Activated T-cell treated with anti-CD3 and anti-CD28 coated beads, Interleukin-2, amount 50 U/mL, for 72 hours (primary cell): ENCODE results near the gene CEACAM19. TPM values are rescaled to one million over a fixed set of nuclear protein-coding genes. Genes with fewer than 3 reads are reported as not detected.

Experiments
- ATAC-seq, 2 donors: fragments of 150-1000 bp; cut with Tn5 transposase; replicated peaks in 1 of 2; 2 replicates each; pipeline ENCODE4 v1.10.0; 2021; ENCODE audit warnings: moderate library complexity in 2 of 2, mild to moderate bottlenecking in 1 of 2
- DNase-seq, 2 donors: peaks; one replicate each; pipeline ENCODE4 v3.0.0; 2021 to 2022; ENCODE audit warnings: mixed read lengths in 1 of 2
- H3K27ac Mint-ChIP-seq: one replicate; pipeline ENCODE4 v1.8.0; 2022; ENCODE audit warnings: mild to moderate bottlenecking, moderate library complexity, mixed read lengths
- H3K27me3 Mint-ChIP-seq: one replicate; pipeline ENCODE4 v1.8.0; 2022; ENCODE audit warnings: low read depth, mixed read lengths
- H3K36me3 Mint-ChIP-seq, 2 donors: one replicate each; pipeline ENCODE4 v1.8.0; 2022; ENCODE audit warnings: mixed read lengths in 2 of 2, mild to moderate bottlenecking in 1 of 2; ENCODE audit not compliant: insufficient read depth in 2 of 2
- H3K4me1 Mint-ChIP-seq: one replicate; pipeline ENCODE4 v1.8.0; 2022; ENCODE audit warnings: low read depth, mixed read lengths
- H3K4me3 Mint-ChIP-seq, 2 donors: one replicate each; pipeline ENCODE4 v1.8.0; 2022; ENCODE audit warnings: mild to moderate bottlenecking in 2 of 2, mixed read lengths in 2 of 2, moderate library complexity in 2 of 2
- H3K9me3 Mint-ChIP-seq, 2 donors: one replicate each; pipeline ENCODE4 v1.8.0; 2022; ENCODE audit warnings: mixed read lengths in 2 of 2
- total RNA-seq, 2 donors: library from RNA; stranded (reverse); gene quantifications; one replicate each; pipeline ENCODE4 v1.2.3, GENCODE V29; 2022

CEACAM19 gene
- total RNA-seq, 2 donors from 2014 or later = 3.0 to 4.3 TPM

- no peak overlapping the region for H3K27ac Mint-ChIP-seq
- DNase-seq (no peak), ATAC-seq (no peak)
- no peaks in the 10 kb centered on the region for H3K9me3 Mint-ChIP-seq
- H3K27me3 Mint-ChIP-seq = peaks cover 34% of the 10 kb centered on the region
- H3K36me3 Mint-ChIP-seq = no peaks in the 10 kb centered on the region
- no peaks in the 10 kb centered on the region for H3K4me1 Mint-ChIP-seq
- H3K4me3 Mint-ChIP-seq = no peak overlapping the region
Measured at GRCh38 chr19:44636439-44637389, 34.6 kb upstream of the CEACAM19 start.

DNA sequence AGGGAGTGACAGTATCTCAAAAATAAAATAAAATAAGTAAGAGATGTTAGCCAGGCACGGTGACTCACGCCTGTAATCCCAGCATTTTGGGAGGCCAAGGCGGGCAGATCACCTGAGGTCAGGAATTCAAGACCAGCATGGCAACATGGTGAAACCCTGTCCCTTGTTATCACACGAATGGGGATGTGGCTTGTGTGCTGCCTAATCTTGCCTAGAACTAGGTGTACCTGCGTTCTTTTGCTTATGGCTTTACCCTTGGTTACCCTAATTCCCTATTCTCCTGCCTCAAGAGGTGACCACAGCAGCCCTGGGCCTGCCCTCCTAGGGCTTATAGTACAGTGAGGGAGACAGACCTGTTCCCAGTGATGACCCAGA lies 33.9 kb upstream of the CEACAM19 start:
- Mint-ChIP-seq H3K36me3 (no peaks in the 10 kb centered on the region), H3K27ac (no peak overlapping the region), H3K27me3 (peaks cover 34% of the 10 kb centered on the region), H3K4me1 (no peaks in the 10 kb centered on the region), H3K4me3 (no peak overlapping the region), H3K9me3 (no peaks in the 10 kb centered on the region)
- DNase-seq (no peak), ATAC-seq (no peak)

- Mint-ChIP-seq H3K27ac (no peak overlapping the region), H3K9me3 (no peaks in the 10 kb centered on the region), H3K36me3 (peaks cover 0 to 2% of the 10 kb centered on the region in 2 donors), H3K4me1 (peaks cover 8% of the 10 kb centered on the region), H3K4me3 (no peak overlapping the region), H3K27me3 (peaks cover 20% of the 10 kb centered on the region)
- no peak for DNase-seq
- ATAC-seq = no peak
Measured at GRCh38 chr19:44640518-44640917, 30.8 kb upstream of the CEACAM19 start.

GRCh38 chr19:44641501-44642265 lies 29.6 kb upstream of the CEACAM19 start:
- ATAC-seq = no peak
- no peak overlapping the region for H3K4me3 Mint-ChIP-seq
- H3K27me3 Mint-ChIP-seq = peaks cover 9% of the 10 kb centered on the region

DNA sequence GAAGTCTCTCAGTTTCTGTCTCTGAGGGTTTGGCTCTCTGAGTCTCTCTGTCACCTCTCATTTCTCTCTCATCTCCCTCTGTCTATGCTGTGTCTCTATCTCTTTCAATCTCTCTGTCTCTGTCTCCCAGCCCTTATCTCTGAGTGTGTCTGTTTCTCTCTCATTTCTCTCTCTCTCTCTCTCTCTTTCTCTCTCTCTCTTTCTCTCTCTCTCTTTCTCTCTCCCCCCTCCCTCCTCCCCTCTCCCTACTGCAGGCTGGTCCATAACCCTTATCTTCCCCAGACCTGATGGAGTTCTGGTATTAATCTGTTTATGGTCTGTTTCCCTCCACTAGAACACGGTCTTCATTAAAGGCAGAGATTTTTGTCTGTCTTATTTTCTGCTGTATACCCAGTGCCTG lies 28.9 kb upstream of the CEACAM19 start:
- Mint-ChIP-seq H3K27me3 (peaks cover 9% of the 10 kb centered on the region), H3K4me3 (no peak overlapping the region), H3K4me1 (peaks cover 8% of the 10 kb centered on the region)

More at GRCh38 chr19:44641501-44642265, 29.6 kb upstream of the CEACAM19 start:
- DNase-seq = no peak
- Mint-ChIP-seq H3K27ac (no peak overlapping the region), H3K36me3 (peaks cover 0 to 2% of the 10 kb centered on the region in 2 donors), H3K4me1 (peaks cover 8% of the 10 kb centered on the region), H3K9me3 (no peaks in the 10 kb centered on the region)

DNA sequence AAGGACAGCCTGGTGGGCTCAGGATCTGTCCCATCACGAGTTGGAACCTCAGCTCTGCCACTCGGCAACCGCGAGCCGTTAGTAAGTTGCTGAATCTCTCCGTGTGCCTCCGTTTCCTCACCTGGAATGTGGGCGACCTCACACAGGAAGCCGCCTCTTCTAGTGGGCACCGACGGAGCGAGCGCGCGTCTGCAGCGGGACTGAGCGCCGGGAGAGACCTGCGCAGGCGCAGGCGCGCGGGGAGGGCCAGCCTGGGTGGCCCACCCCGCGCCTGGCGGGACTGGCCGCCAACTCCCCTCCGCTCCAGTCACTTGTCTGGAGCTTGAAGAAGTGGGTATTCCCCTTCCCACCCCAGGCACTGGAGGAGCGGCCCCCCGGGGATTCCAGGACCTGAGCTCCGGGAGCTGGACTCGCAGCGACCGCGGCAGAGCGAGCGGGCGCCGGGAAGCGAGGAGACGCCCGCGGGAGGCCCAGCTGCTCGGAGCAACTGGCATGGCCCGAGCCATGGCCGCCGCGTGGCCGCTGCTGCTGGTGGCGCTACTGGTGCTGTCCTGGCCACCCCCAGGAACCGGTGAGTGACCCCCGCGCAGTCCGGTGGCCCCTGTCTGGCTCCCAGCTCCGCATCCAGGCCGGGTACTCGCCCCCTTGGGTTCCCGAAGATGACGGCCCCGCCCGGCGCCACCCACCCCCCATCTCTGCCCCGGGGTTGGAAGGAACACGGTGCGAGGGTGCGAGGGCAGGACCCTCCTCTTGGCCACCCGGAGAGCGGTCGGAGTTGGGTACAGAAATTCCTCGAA lies 27.5 kb upstream of the CEACAM19 start, which contains the start of gene PVR:
PVR (plus strand) TSS at position 306 of the 797 bp plus-strand sequence; CDS start at position 493, 187 bp downstream.
- Mint-ChIP-seq H3K27ac (no peak within 1 kb of the TSS), H3K27me3 (peaks cover 9% of the 10 kb centered on the region), H3K9me3 (no peaks in the 10 kb centered on the region), H3K36me3 (peaks cover 0 to 2% of the 10 kb centered on the region in 2 donors), H3K4me3 (peak within 1 kb of the TSS; percentile 86 to 87), H3K4me1 (peaks cover 8% of the 10 kb centered on the region)
- peak; percentile 59 for DNase-seq
- ATAC-seq = peak; percentile 78 to 90

More for the DNA sequence above, 28.9 kb upstream of the CEACAM19 start:
- DNase-seq (no peak), ATAC-seq (no peak)
- Mint-ChIP-seq H3K36me3 (peaks cover 0 to 2% of the 10 kb centered on the region in 2 donors), H3K27ac (no peak overlapping the region), H3K9me3 (no peaks in the 10 kb centered on the region)

DNA sequence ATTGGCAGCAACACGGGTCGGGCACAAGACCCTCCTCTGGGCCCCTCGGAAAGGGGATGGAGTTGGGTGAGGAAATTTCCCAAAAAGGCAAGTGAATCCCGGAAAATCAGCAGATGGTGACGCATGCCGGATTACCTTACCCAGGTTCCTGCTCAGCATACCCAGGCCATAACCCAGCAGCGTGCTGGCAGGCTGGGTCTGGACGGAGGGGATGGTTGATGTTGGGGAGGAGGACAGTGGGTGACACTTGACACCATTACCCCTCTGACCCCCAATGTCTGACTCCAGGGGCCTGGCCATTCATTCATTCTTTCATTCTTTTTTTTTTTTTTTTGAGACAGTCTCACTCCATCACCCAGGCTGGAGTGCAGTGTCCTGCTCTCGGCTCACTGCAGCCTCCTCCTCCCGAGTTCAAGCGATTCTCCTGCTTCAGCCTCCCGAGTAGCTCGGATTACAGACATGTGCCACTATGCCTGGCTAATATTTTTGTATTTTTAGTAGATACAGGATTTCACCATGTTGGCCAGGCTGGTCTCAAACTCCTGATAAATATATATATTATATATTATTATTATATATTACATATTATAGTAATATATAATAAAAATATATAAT lies 26.8 kb upstream of the CEACAM19 start:
- DNase-seq = peak; percentile 7 to 14

GRCh38 chr19:44645407-44646048 lies 25.8 kb upstream of the CEACAM19 start:
- Mint-ChIP-seq H3K27ac (no peak overlapping the region), H3K4me3 (peak overlapping the region; percentile 29 to 35), H3K27me3 (peaks cover 9% of the 10 kb centered on the region), H3K36me3 (peaks cover 0 to 6% of the 10 kb centered on the region in 2 donors), H3K4me1 (peaks cover 8% of the 10 kb centered on the region), H3K9me3 (no peaks in the 10 kb centered on the region)
- ATAC-seq (no peak), DNase-seq (no peak)

More for the DNA sequence above, 26.8 kb upstream of the CEACAM19 start:
- H3K27ac Mint-ChIP-seq = no peak overlapping the region
- H3K4me3 Mint-ChIP-seq = peak overlapping the region; percentile 86 to 87
- H3K9me3 Mint-ChIP-seq = no peaks in the 10 kb centered on the region
- peaks cover 8% of the 10 kb centered on the region for H3K4me1 Mint-ChIP-seq
- peaks cover 9% of the 10 kb centered on the region for H3K27me3 Mint-ChIP-seq
- peaks cover 0 to 2% of the 10 kb centered on the region in 2 donors for H3K36me3 Mint-ChIP-seq
- peak; percentile 58 to 68 for ATAC-seq

GRCh38 chr19:44646049-44646416 lies 25.2 kb upstream of the CEACAM19 start:
- H3K4me3 Mint-ChIP-seq = no peak overlapping the region
- ATAC-seq (no peak), DNase-seq (no peak)
- H3K27me3 Mint-ChIP-seq = peaks cover 7% of the 10 kb centered on the region
- H3K4me1 Mint-ChIP-seq = peaks cover 8% of the 10 kb centered on the region
- H3K36me3 Mint-ChIP-seq = peaks cover under 1 to 6% of the 10 kb centered on the region in 2 donors
- H3K27ac Mint-ChIP-seq = no peak overlapping the region
- H3K9me3 Mint-ChIP-seq = no peaks in the 10 kb centered on the region

- no peak for DNase-seq
- no peak overlapping the region for H3K4me3 Mint-ChIP-seq
- ATAC-seq = no peak
- no peaks in the 10 kb centered on the region for H3K27me3 Mint-ChIP-seq
- peaks cover 1 to 11% of the 10 kb centered on the region in 2 donors for H3K36me3 Mint-ChIP-seq
- H3K9me3 Mint-ChIP-seq = no peaks in the 10 kb centered on the region
- peaks cover 8% of the 10 kb centered on the region for H3K4me1 Mint-ChIP-seq
- no peak overlapping the region for H3K27ac Mint-ChIP-seq
Measured at GRCh38 chr19:44647144-44647543, 24.1 kb upstream of the CEACAM19 start.

DNA sequence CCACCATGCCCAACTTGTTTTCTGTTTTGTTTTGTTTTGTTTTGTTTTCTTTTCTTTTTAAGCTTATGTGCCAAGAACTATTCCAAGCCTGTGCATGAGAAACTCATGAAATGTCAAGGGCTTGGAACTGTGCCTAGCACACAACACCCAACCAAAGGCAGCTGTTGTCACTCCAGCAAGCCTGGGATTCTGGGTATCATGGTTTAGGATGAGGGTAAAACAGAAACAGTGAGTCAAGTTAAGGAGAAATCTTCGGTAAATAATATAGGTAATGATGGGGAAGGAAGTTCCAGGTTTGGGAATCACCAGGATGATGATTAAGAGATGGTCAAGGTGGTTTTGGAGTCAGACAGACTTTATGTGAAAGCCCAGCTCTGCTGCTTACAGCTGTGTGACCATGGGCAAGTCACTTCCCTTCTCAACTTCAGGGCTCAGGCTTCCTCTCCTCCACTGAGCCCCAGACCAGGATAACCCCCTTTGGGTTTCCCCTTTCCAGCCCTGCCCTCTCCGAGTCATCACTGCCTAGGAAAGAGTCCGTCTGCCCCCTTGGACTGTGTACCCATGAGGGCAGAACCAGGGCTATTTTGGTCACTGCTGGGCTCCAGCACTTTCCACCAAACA lies 22.5 kb upstream of the CEACAM19 start:
- no peak overlapping the region for H3K27ac Mint-ChIP-seq
- ATAC-seq = no peak
- H3K4me1 Mint-ChIP-seq = no peaks in the 10 kb centered on the region
- peaks cover 3 to 9% of the 10 kb centered on the region in 2 donors for H3K36me3 Mint-ChIP-seq
- DNase-seq = no peak
- H3K9me3 Mint-ChIP-seq = no peaks in the 10 kb centered on the region
- no peaks in the 10 kb centered on the region for H3K27me3 Mint-ChIP-seq
- no peak overlapping the region for H3K4me3 Mint-ChIP-seq
